Renal pelvis (tissue), 12 donors: ENCODE results near the gene GPR83. TPM values are rescaled to one million over a fixed set of nuclear protein-coding genes. Genes with fewer than 3 reads are reported as not detected.
A peak's percentile ranks its signal among the peaks of the same experiment; 100 is the strongest.
"Not testable (repeated sequence)": the region's sequence is repeated elsewhere in the genome, so short reads cannot be mapped to it uniquely, and the experiment has no call there.

ENCODE experiments used
- DNase-seq: peaks from one replicate; pipeline ENCODE4 v3.0.0-alpha.2; 2013
- long read RNA-seq, 16 experiments: transcript quantifications; one replicate each; lab custom pipeline, GENCODE V29; 2026
- polyA plus RNA-seq, 3 donors: library from polyadenylated mRNA; unstranded; fragments of 120-200 nt; gene quantifications; one replicate each; pipeline ENCODE4 v1.2.1, GENCODE V29; 2013; ENCODE audit not compliant: insufficient read length in 3 of 3

The GPR83 gene
- polyA plus RNA-seq = under 1 TPM; 0.50 to 0.74 (median 0.62) TPM
- long read RNA-seq, donor 1, full-length matches to known transcripts = 1 of 1 reads
- long read RNA-seq, donor 1, partial matches to known transcripts = 0 of 1 reads
- long read RNA-seq, donor 1, other reads (novel, unspliced or antisense) = 0 of 1 reads
- long read RNA-seq, donor 2 = 0 reads
- long read RNA-seq, donor 3 = 0 reads
- long read RNA-seq, donor 4 = 0 reads
- long read RNA-seq, donor 5 = 0 reads
- long read RNA-seq, donor 6 = 0 reads
- long read RNA-seq, donor 7 = 0 reads
- long read RNA-seq, donor 8, full-length matches to known transcripts = 1 of 1 reads
- long read RNA-seq, donor 8, partial matches to known transcripts = 0 of 1 reads
- long read RNA-seq, donor 8, other reads (novel, unspliced or antisense) = 0 of 1 reads
- long read RNA-seq, donor 9 = 0 reads
- long read RNA-seq, donor 10 = 0 reads
- long read RNA-seq, donor 11 = 0 reads
- long read RNA-seq, donor 12 = 0 reads
- long read RNA-seq, donor 13 = 0 reads
- long read RNA-seq, donor 14 = 0 reads
- long read RNA-seq, donor 15 = 0 reads
- long read RNA-seq, donor 16 = 0 reads

DNA sequence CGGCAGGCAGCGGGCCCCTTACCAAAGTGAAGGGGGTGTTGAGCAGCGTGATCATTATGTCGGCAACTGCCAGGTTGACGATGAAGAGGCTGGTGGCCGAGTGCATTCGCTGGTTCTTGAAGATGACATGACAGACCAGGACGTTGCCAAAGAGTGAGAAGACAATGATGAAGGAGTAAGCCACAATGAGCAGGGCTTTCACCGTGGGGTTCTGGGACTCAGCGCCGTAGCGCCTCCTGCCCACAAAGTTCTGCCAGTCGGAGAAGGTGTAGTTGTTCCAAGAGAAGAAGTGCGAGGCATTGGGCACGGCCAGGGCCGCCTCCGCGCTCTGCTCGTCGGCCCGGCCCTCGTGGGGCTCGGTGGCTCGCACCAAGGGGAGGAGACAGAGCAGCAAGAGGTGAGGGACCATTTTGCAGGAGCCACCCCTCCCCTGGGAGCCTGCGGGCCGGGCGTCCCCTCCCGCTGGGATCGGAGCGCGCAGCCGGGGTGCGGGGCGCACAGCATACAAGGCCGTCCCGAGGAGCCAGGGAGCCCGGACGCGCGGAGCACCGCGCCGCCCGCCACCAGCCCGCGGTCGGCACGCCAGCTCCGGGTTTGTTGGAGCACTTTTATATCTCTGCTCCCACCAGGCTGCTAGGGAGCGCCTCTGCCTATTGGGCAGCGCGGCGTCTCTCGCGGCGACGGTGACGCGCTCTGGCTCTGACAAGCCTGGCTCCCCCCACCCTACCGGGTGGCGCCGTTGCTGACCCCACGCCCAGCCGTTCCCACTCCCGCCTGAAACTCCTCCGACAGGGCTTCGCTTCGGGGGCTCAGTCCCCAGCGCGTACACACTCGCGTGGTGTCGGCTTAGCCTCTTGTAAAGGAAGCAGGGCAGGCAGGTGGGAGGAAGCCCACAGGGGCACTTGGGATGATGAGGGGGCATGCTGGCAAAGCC, at the start of gene GPR83:
Gene GPR83, minus strand, starts transcription at position 581 of the 934 bp plus-strand sequence. Its CDS starts 172 bp downstream, at position 409.
- DNase-seq = peak; percentile 49

GRCh38 chr11:94450048-94450447, 48.8 kb upstream of the GPR83 start:
- DNase-seq = no peak

GRCh38 chr11:94449437-94449836, 48.2 kb upstream of the GPR83 start:
- no peak for DNase-seq

DNA sequence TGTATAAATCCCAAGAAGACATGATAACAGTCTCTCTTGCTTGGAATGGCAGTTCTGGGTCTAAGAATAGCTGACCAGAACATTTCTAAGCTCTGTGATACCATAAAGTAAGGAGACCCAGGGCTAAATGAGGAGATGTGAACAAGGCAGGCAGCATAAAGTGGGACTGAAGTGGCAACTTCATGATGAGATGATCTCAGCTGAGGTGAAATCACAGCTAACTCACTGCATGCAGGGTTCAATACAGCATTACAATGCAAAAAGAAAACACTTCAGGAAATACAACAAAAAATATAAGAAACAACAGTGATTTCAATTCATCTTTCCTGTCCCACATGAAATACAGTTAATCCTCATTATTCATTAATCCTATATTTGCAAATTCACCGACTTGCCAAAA, 47.8 kb upstream of the GPR83 start:
- DNase-seq = no peak

DNA sequence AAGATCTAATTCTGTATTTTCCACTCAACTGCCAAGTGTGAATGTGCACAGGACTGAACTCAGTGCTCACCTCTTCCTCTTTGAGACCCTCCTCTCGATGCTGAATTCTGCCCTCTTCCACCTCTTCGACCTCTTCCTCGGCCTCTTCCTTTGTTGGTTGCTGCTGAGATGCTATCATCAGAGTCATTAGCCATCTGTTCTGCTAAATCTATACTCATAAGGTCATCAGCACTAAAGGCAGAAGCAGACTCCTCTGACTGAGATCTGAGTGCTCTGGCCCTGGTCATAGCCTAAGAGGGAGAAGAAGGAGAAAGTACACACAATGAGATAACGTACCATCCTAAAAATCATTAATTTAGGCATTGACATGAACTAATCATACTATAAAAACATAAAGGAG, 45.9 kb upstream of the GPR83 start:
- no peak for DNase-seq

DNA sequence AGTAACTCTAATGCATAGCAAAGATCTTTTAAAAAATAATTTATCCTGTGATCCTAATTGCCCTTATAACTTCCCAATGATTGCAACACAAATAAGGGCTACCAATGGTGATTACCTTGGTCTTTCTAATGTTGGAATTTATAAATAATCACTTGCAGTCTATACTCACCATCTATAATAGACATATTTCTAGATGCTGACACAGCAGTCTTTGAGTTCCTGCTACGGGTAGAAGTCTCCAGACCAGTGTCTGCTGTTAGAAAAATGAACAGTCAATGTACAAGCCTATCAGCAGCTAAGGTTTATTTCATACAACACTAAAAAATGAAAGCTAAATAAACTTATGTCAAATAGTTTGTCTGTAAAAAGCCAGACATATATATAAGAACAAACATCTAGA, 44.4 kb upstream of the GPR83 start:
- no peak for DNase-seq

DNA sequence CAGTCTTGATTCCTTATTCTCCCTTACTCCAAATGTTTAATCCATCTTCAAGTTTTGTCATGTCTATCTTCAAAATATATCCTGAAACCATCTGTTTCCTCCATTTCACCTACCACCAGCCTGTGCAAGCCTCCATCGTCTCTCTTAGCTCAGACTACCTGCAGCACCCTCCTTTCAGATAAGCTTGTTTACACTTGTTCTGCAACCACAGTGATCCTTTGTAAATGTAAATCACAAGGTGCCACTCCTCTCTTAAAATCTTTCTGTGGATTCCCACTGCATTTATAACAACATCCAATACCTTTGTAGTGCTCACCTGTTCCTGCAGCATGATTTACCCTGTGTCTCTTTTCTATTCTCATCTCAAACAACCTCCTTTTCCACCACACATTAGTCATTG, 31.8 kb upstream of the GPR83 start:
- no peak for DNase-seq

GRCh38 chr11:94424662-94425061, 23.4 kb upstream of the GPR83 start:
- no peak for DNase-seq

- DNase-seq = no peak
Observed at GRCh38 chr11:94424011-94424410, 22.8 kb upstream of the GPR83 start.

DNA sequence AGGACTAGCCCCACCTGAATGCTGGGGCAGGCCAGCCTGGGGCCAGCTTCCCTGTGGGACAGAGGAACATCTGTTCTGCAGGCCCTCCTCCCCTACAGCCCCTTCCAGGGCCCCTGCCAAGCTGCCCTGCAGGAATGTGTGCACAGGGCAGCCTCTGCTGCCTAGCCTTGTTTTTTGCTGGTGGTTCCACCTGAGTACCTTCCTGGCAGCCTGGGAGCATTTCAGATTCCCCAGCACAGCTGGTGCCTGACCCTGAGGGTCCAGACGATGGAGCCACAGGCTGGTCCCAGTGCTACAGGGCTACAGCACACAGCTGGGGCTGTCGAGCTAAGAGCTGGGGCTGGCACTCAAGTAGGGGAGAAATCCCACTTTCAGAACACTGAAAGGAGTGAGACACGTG, 22.3 kb upstream of the GPR83 start:
- peak; percentile 69 for DNase-seq

DNA sequence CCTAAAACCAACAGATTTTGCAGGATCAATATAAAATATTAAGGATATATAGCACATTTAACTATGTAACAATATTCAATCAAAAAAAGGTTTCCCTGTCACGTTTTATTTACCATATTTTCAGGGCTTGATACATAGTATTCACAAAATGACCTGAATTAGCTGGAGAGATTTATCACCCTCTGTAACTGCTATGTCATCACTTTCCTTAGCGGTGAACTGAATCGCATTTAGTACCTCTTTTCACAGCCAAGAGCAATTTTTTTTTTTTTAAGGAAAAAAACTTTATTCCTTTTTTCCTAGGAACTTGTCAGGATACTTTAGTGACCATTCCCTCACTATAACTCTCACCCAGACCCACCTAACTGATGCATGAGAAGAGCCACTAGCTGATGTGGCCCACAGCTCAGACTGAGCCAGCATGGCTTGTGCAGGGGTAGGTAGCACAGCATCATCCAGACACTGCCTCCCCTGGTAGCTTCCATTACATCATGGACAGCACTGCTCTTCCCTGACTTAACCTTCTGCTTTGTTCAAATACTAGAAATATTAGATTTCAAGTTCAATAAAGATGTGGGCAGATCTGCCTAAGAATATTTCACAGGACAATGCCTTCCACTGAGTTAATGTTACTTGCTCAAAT, 17.0 kb upstream of the GPR83 start:
- no peak for DNase-seq

- no peak for DNase-seq
Observed at GRCh38 chr11:94417386-94417987, 16.3 kb upstream of the GPR83 start.

GRCh38 chr11:94405062-94405833, 4.0 kb upstream of the GPR83 start:
- DNase-seq = no peak

DNA sequence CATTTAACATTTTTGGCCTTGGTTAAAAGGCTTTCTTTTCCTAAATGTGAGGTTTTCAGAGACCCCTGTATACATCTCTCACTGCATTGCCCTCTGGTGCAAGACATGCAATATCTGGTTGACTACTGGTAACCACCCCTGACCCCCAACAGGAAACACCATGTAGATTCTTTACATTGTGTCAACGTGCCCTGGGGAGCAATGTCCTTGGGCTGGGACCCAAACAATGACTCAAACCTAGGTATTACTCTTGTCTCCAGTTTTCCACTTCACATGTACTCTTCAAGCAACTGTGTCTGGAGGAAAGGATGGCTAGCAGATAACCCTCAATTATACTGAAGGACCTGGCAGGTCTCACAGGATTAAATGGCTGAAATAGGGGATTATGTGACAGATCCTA, 1.1 kb upstream of the GPR83 start:
- no peak for DNase-seq

DNA sequence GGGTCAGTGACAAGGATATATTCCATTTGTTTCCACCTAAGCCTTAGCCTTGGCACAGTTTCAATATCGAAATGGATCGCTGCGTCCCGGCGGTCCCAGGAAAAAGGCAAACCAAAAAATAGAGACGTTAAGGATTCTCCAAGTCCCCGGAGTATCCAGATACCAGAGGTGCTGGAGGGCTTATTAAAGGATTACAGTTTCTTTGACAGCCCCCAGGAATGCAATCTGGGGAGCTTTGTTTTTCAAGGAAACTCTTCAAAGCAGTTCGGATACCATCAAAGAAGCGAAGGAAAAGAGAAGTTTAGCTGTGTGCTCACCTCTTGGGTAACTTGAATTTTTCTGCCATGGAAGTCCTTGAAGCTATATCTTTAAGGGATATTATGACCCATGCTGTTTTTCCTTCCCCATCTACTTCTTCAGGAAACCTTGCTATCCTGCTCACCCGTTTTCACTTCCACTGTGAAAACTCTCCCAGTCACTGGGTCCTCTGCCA, 600 bp upstream of the GPR83 start:
- no peak for DNase-seq

- no peak for DNase-seq
Observed at GRCh38 chr11:94400457-94400838, 771 bp downstream of the GPR83 start.

- DNase-seq = peak; percentile 21
Observed at GRCh38 chr11:94400050-94400449, 1.2 kb downstream of the GPR83 start.

DNA sequence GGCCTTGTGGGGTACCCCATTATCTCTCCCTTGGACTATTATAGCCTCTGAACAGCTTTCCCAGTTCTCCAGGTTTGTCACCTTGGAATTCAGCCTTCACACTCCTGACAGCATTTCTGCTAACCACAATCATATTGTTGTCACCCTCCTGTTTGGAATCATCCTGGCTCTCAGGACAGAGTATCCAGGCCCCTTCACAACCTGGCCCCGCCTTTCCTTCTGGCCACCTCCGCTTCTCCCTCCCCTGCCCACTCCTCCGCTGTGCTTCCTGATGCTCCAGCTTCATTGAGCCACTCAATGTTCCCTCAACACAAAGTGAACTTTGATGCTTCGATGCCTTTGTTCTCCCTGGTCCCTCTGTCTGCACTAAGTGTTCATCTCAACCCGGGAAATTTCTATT, 3.1 kb downstream of the GPR83 start:
- no peak for DNase-seq

- DNase-seq = no peak
Observed at GRCh38 chr11:94396282-94396681, 4.9 kb downstream of the GPR83 start.

DNA sequence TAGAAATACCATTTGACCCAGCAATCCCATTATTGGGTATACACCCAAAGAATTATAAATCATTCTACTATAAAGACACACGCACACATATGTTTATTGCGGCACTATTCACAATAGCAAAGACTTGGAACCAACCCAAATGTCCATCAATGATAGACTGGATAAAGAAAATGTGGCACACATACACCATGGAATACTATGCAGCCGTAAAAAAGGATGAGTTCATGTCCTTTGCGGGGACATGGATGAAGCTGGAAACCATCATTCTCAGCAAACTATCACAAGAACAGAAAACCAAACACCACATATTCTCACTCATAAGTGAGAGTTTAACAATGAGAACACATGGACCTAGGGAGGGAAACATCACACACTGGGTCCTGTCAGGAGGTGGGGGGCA, 9.3 kb downstream of the GPR83 start:
- DNase-seq = not testable (repeated sequence)

- no peak for DNase-seq
Observed at GRCh38 chr11:94379613-94380012, 21.6 kb downstream of the GPR83 start.
